ENCODE data around the gene SLC25A42.
A peak's percentile ranks its signal among the peaks of the same experiment; 100 is the strongest.
"Not testable (repeated sequence)": the region's sequence is repeated elsewhere in the genome, so short reads cannot be mapped to it uniquely, and the experiment has no call there.

SLC25A42 gene, protein sequence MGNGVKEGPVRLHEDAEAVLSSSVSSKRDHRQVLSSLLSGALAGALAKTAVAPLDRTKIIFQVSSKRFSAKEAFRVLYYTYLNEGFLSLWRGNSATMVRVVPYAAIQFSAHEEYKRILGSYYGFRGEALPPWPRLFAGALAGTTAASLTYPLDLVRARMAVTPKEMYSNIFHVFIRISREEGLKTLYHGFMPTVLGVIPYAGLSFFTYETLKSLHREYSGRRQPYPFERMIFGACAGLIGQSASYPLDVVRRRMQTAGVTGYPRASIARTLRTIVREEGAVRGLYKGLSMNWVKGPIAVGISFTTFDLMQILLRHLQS

DNA sequence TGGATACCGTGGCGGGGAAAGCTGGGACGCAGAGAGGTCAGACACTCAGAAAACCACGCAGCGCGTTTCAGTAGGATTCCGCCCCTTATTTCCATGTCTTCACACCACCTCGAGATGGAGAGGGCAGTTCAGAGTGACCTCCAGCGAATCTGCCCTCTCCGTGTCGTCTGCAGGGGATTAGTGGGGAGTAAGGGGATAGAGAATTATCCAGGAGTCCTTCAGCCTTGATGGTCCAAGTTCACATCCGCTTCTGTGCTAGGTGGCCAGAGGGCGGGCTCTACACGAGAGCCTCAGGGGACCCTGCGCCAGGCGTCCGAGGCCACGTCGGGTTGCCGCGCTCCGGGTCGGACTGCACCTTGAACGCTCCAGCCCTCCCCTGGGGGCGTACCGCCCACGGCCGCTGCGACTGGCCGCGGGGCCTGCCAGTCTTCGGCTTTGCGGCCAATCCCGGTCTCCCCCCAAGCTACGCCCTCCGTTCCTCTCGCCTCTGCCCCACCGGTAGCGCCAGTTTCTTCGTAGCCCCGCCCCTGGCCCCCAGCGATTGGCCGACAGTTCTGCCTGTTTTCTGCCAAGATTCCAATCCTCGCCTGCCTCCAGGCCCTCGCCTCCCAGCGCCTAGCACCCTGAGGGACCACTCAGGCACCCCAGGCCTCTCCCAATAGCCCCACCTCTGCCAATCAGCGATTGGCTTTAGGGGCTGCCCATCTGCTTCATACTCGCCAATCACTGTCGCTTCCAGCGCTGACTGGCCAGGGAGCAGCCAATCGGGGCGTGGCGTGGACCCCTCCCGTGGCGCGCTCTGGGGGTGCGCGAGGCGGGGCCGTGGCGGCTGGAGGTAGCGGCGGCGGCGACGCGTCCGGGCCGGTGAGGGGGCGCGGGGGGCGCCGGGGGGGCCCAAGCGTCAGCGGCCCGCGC, at the start of gene SLC25A42:
Gene SLC25A42 (plus strand): TSS at position 812 of the 915 bp plus-strand sequence. CDS start 32,131 bp downstream, outside the sequence.
- peak within 1 kb of the TSS; percentile 89 for H3K27ac Mint-ChIP-seq

DNA sequence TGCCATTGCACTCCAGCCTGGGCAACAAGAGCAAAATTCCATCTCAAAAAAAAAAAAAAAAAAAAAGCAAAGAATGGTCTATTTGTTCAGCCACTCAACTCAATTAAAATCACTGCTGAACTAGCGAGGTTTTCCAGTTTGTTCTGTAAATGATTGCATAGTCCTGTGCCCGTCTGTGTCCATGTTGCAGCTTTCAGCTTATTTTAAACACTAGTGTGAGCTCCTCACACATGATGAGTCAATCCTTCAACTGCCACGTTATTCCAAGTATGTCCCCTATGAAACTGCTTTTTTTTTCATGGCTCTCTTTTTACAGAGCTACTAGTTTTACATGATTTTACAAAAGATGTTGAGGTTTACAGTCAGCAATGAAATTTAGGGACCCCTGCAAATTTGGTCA, 42.7 kb upstream of the SLC25A42 start:
- no peaks in the 10 kb centered on the region for H3K27me3 Mint-ChIP-seq
- H3K4me3 Mint-ChIP-seq: no peak overlapping the region
- H3K36me3 Mint-ChIP-seq: peaks cover 36 to 50% of the 10 kb centered on the region in 2 donors
- H3K9me3 Mint-ChIP-seq: no peaks in the 10 kb centered on the region
- ATAC-seq (replicated peaks) (no peak), DNase-seq (no peak)
- H3K4me1 Mint-ChIP-seq: peaks cover 8 to 25% of the 10 kb centered on the region in 2 donors
- H3K27ac Mint-ChIP-seq: no peak overlapping the region

More for the DNA sequence above, at the start of gene SLC25A42:
- Mint-ChIP-seq H3K36me3 (peaks cover 18 to 28% of the 10 kb centered on the region in 2 donors), H3K27me3 (no peaks in the 10 kb centered on the region), H3K4me1 (peaks cover 17 to 44% of the 10 kb centered on the region in 2 donors), H3K4me3 (peak within 1 kb of the TSS; percentile 90 to 92), H3K9me3 (no peaks in the 10 kb centered on the region)
- peak; percentile 100 for DNase-seq
- peak; percentile 92 to 93 for ATAC-seq (replicated peaks)

DNA sequence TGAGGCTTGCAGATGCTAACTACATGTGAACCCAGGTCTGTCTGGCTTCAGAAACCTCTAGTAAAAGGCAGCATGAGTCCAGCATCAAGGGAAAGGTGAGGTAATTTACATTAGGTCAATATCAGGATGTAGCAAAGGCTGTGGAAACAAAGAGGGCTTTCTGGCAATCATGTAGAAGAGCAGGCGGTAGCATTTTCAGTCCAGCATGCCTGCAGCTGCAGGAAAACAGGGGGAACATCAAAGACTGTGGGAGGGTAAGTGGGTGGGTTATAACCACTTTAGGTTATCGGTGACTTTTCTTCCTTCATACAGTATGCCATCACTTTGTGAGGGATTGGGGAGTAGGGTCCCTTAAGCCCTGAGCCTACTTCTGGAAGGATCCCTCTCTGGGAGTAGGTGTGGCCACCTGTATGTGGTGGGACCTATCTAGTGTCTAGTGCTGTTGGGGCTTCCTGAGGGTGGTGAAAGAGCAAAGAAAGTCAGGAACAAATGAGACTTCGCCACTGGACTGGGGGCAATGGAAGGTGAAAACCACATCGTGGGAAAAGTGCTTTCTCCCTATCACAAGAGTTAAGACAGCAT, 41.3 kb upstream of the SLC25A42 start:
- Mint-ChIP-seq H3K4me1 (peaks cover 10 to 38% of the 10 kb centered on the region in 2 donors), H3K27me3 (no peaks in the 10 kb centered on the region), H3K9me3 (no peaks in the 10 kb centered on the region), H3K27ac (peak overlapping the region; percentile 90), H3K4me3 (no peak overlapping the region), H3K36me3 (peaks cover 39 to 54% of the 10 kb centered on the region in 2 donors)
- no peak for DNase-seq
- ATAC-seq (replicated peaks): no peak

- not testable (repeated sequence) for H3K27ac Mint-ChIP-seq; DNase-seq; ATAC-seq (replicated peaks); H3K27me3 Mint-ChIP-seq; H3K4me3 Mint-ChIP-seq; H3K9me3 Mint-ChIP-seq
- peaks cover 16 to 46% of the 10 kb centered on the region in 2 donors for H3K4me1 Mint-ChIP-seq
- H3K36me3 Mint-ChIP-seq: peaks cover 43 to 62% of the 10 kb centered on the region in 2 donors
Observed at GRCh38 chr19:19023376-19023775, 40.4 kb upstream of the SLC25A42 start.

- Mint-ChIP-seq H3K27me3 (no peaks in the 10 kb centered on the region), H3K36me3 (peaks cover 42 to 62% of the 10 kb centered on the region in 2 donors), H3K4me3 (no peak overlapping the region), H3K27ac (no peak overlapping the region), H3K4me1 (peaks cover 16 to 48% of the 10 kb centered on the region in 2 donors), H3K9me3 (no peaks in the 10 kb centered on the region)
- DNase-seq (no peak), ATAC-seq (replicated peaks) (no peak)
Observed at GRCh38 chr19:19025861-19026260, 37.9 kb upstream of the SLC25A42 start.

- no peaks in the 10 kb centered on the region for H3K27me3 Mint-ChIP-seq
Observed at GRCh38 chr19:19026299-19026971, 37.4 kb upstream of the SLC25A42 start.

DNA sequence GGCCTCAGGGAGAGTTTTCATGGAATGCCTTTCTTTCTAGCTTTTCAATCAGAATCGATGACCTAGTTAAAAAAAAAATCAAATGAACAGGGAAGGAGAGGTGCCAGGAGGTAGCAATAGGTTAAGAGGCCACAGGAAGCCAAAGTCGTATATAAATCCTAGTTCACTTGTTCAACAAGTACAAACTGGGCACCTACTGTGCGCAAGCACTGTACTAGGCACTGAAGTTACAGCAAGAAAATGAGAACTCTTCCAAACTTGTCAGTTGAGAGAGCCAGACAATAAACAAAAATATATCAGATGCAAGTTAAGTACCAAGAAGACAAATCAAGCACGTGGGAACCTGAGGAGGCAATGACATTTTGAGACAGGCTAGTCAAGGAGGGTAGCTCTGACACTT, 36.6 kb upstream of the SLC25A42 start:
- Mint-ChIP-seq H3K4me1 (peaks cover 18 to 49% of the 10 kb centered on the region in 2 donors), H3K36me3 (peaks cover 39 to 60% of the 10 kb centered on the region in 2 donors), H3K27me3 (no peaks in the 10 kb centered on the region), H3K27ac (peak overlapping the region; percentile 72), H3K4me3 (no peak overlapping the region), H3K9me3 (no peaks in the 10 kb centered on the region)
- ATAC-seq (replicated peaks) (no peak), DNase-seq (no peak)

More at GRCh38 chr19:19026299-19026971, 37.4 kb upstream of the SLC25A42 start:
- H3K4me1 Mint-ChIP-seq: peaks cover 16 to 48% of the 10 kb centered on the region in 2 donors
- H3K4me3 Mint-ChIP-seq: no peak overlapping the region
- peaks cover 40 to 60% of the 10 kb centered on the region in 2 donors for H3K36me3 Mint-ChIP-seq
- ATAC-seq (replicated peaks): no peak
- no peak overlapping the region for H3K27ac Mint-ChIP-seq
- no peaks in the 10 kb centered on the region for H3K9me3 Mint-ChIP-seq
- DNase-seq: no peak

DNA sequence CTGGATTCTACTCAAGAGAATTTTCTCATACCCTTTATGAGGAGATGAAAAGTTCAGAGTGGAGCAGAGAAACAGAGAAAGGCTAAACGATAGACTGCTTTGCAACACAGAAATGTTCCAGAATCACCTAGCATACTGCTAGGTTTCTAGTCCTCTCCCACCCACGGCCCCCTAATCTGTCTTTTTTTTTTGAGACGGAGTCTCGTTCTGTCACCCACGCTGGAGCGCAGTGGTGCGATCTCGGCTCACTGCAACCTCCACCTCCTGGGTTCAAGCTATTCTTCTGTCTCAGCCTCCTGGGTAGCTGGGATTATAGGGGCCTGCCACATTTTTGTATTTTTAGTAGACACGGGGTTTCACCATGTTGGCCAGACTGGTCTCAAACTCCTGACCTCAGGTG, 35.3 kb upstream of the SLC25A42 start:
- Mint-ChIP-seq H3K4me3 (no peak overlapping the region), H3K36me3 (peaks cover 35 to 53% of the 10 kb centered on the region in 2 donors), H3K4me1 (peaks cover 16 to 41% of the 10 kb centered on the region in 2 donors), H3K9me3 (no peaks in the 10 kb centered on the region), H3K27ac (no peak overlapping the region), H3K27me3 (no peaks in the 10 kb centered on the region)
- DNase-seq (no peak), ATAC-seq (replicated peaks) (no peak)

- no peaks in the 10 kb centered on the region for H3K9me3 Mint-ChIP-seq
- no peaks in the 10 kb centered on the region for H3K27me3 Mint-ChIP-seq
- H3K4me1 Mint-ChIP-seq: peaks cover 27 to 44% of the 10 kb centered on the region in 2 donors
- peaks cover 25 to 39% of the 10 kb centered on the region in 2 donors for H3K36me3 Mint-ChIP-seq
- H3K4me3 Mint-ChIP-seq: peak overlapping the region; percentile 88 to 92
- H3K27ac Mint-ChIP-seq: peak overlapping the region; percentile 93
- DNase-seq (no peak), ATAC-seq (replicated peaks) (no peak)
Observed at GRCh38 chr19:19031891-19032290, 31.9 kb upstream of the SLC25A42 start.

- Mint-ChIP-seq H3K9me3 (no peaks in the 10 kb centered on the region), H3K4me3 (peak overlapping the region; percentile 88 to 92), H3K27me3 (no peaks in the 10 kb centered on the region), H3K36me3 (peaks cover 21 to 38% of the 10 kb centered on the region in 2 donors), H3K27ac (peak overlapping the region; percentile 93), H3K4me1 (peaks cover 22 to 38% of the 10 kb centered on the region in 2 donors)
- DNase-seq (peak; percentile 81), ATAC-seq (replicated peaks) (peak; percentile 71 to 72)
Observed at GRCh38 chr19:19032420-19033175, 31.2 kb upstream of the SLC25A42 start.

GRCh38 chr19:19033176-19033425, 30.7 kb upstream of the SLC25A42 start:
- no peaks in the 10 kb centered on the region for H3K9me3 Mint-ChIP-seq
- H3K4me1 Mint-ChIP-seq: peaks cover 20 to 33% of the 10 kb centered on the region in 2 donors
- DNase-seq: no peak
- H3K27me3 Mint-ChIP-seq: no peaks in the 10 kb centered on the region
- H3K36me3 Mint-ChIP-seq: peaks cover 21 to 38% of the 10 kb centered on the region in 2 donors
- H3K27ac Mint-ChIP-seq: peak overlapping the region; percentile 93
- peak overlapping the region; percentile 88 to 92 for H3K4me3 Mint-ChIP-seq
- ATAC-seq (replicated peaks): no peak

- Mint-ChIP-seq H3K4me1 (peaks cover 17 to 29% of the 10 kb centered on the region in 2 donors), H3K36me3 (peaks cover 18 to 33% of the 10 kb centered on the region in 2 donors), H3K4me3 (peak within 1 kb of the TSS; percentile 88 to 92), H3K27me3 (no peaks in the 10 kb centered on the region), H3K9me3 (no peaks in the 10 kb centered on the region), H3K27ac (peak within 1 kb of the TSS; percentile 93)
- DNase-seq (peak; percentile 90), ATAC-seq (replicated peaks) (peak; percentile 84 to 85)
Observed at GRCh38 chr19:19033426-19034203, 30.2 kb upstream of the SLC25A42 start, which contains the start of the genes ARMC6 and SUGP2. TSS of gene ARMC6 (plus strand) at chr19:19033603. CDS start at chr19:19034210, 607 bp downstream. TSS of gene SUGP2 (minus strand) at chr19:19033517. CDS start at chr19:19031071, 2,446 bp downstream.
